Measurements from ENCODE around the gene JHY.

GRCh38 chr11:122910775-122911174 is 28.2 kb downstream of the JHY start:
- TF ChIP-seq CTCF (IDR thresholded peaks at IDR 0.05): no peak
- TF ChIP-seq POLR2A (IDR thresholded peaks at IDR 0.05): no peak
- no peak for TF ChIP-seq POLR2AphosphoS5 (IDR thresholded peaks at IDR 0.05)

All from breast epithelium (tissue), 3 donors.